Stimulated activated CD8-positive, alpha-beta memory T cell treated with anti-CD3 and anti-CD28 coated beads, Interleukin-7, amount 100 ng/mL, for 24 hours (primary cell): ENCODE data around the gene CA5B.
"Not testable (repeated sequence)": the region's sequence is repeated elsewhere in the genome, so short reads cannot be mapped to it uniquely, and the experiment has no call there.

ENCODE experiments used
- DNase-seq: peaks from one replicate; pipeline ENCODE4 v3.0.0-alpha.2; 2020; ENCODE audit warnings: low read depth

CA5B gene

GRCh38 chrX:15814771-15815365, 76.8 kb downstream of the CA5B start:
- DNase-seq = no peak

- DNase-seq = no peak
Measured at GRCh38 chrX:15815779-15816437, 77.8 kb downstream of the CA5B start.

GRCh38 chrX:15816438-15816809, 78.4 kb downstream of the CA5B start:
- DNase-seq = no peak

- no peak for DNase-seq
Measured at GRCh38 chrX:15816886-15817285, 78.8 kb downstream of the CA5B start.

- no peak for DNase-seq
Measured at GRCh38 chrX:15820106-15821073, 82.3 kb downstream of the CA5B start.

GRCh38 chrX:15822922-15823321, 84.9 kb downstream of the CA5B start:
- DNase-seq = no peak

GRCh38 chrX:15825936-15826335, 87.9 kb downstream of the CA5B start:
- no peak for DNase-seq

GRCh38 chrX:15829217-15829616, 91.1 kb downstream of the CA5B start:
- DNase-seq = no peak

- DNase-seq = not testable (repeated sequence)
Measured at GRCh38 chrX:15831347-15831746, 93.3 kb downstream of the CA5B start.

GRCh38 chrX:15834053-15834452, 96.0 kb downstream of the CA5B start:
- no peak for DNase-seq

- no peak for DNase-seq
Measured at GRCh38 chrX:15834827-15835595, 96.9 kb downstream of the CA5B start.
